ENCODE measurements around the gene GGT5.
A peak's percentile ranks its signal among the peaks of the same experiment; 100 is the strongest.
"Not testable (repeated sequence)": the region's sequence is repeated elsewhere in the genome, so short reads cannot be mapped to it uniquely, and the experiment has no call there.

GGT5 gene

GRCh38 chr22:24235315-24235714 is 9.6 kb downstream of the GGT5 start:
- no peak for DNase-seq (ENCODE audit: low spot score)
- FAIRE-seq: no peak

DNA sequence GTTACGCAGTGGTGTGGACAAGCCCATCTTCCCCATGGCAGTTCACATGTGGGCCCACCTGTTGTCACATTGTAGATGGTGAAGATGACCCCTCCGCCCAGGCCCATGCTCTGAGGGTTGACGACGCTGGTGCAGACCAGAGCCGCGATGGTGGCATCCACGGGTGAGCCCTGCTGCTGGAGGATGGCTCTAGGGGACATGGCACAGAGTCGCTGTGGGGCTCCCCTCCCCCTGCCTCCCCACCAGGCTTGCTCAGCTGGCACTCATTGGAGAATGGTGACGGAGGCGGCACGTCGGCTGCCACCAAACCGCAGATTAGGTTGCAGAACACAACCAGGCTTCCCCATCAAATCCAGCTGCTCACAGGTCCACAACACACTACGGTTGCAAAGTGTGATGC is 11.1 kb downstream of the GGT5 start:
- no peak for DNase-seq (ENCODE audit: low spot score)
- FAIRE-seq: no peak

- FAIRE-seq: no peak
These were observed 11.6 kb downstream of the GGT5 start for GRCh38 chr22:24233235-24233634.

DNA sequence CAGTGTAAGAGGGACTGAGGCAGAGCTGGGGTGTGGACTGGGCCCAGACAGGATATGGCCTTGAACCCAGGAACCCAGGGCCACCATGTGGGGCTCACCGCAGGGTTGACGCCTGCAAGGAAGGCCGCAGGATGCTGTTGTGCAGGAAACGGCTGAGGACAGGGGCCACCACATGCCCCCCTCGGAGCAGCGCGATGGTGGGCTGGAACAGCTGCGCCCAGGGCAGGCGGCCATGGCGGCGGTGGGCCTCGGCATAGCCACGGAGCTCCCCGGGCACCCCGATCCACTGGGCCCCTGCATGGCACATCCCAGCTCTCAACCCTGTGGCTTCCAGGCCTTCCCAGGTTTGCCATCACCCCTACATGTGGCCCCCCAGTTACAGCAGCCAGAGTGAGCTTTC is 12.2 kb downstream of the GGT5 start:
- no peak for DNase-seq (ENCODE audit: low spot score)
- FAIRE-seq: no peak

More at GRCh38 chr22:24233235-24233634, 11.6 kb downstream of the GGT5 start:
- DNase-seq (ENCODE audit: low spot score): no peak

- FAIRE-seq: no peak
- DNase-seq (ENCODE audit: low spot score): no peak
These were observed 12.8 kb downstream of the GGT5 start for GRCh38 chr22:24232124-24232523.

GRCh38 chr22:24231706-24232105 is 13.2 kb downstream of the GGT5 start:
- no peak for FAIRE-seq

GRCh38 chr22:24230911-24231656 is 13.8 kb downstream of the GGT5 start:
- no peak for FAIRE-seq
- no peak for DNase-seq (ENCODE audit: low spot score)

More at GRCh38 chr22:24231706-24232105, 13.2 kb downstream of the GGT5 start:
- DNase-seq (ENCODE audit: low spot score): no peak

GRCh38 chr22:24225951-24226350 is 18.9 kb downstream of the GGT5 start:
- DNase-seq (ENCODE audit: low spot score) (no peak), FAIRE-seq (no peak)

DNA sequence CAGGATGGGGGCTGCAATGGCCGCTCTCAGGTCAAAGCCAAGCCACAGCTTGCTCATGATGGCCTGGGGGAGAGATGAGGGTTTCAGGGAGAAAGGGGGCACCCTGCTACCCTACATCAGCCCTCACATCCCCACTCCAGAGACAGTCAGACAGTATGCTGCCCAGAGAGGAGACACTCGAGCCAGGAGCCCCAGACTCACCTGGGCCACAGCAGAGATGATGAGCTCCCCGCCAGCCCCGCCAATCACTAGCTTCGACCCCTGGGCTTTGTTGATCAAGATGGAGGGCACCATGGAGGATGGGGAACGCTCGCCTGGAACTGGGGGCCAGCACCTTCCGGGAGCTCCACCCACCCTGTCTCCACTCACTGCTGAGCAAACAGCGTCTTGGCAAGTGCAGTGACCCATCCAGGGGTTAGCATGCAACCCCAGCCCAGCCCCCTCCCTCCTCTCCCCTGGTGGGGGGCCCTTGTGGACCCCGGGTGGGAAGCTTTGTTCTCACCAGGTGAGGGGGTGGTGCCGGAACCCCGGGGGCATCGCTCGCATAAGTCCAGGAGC is 19.8 kb downstream of the GGT5 start:
- no peak for FAIRE-seq

GRCh38 chr22:24224468-24224867 is 20.4 kb downstream of the GGT5 start:
- no peak for DNase-seq (ENCODE audit: low spot score)
- FAIRE-seq: no peak

More for the DNA sequence above, 19.8 kb downstream of the GGT5 start:
- no peak for DNase-seq (ENCODE audit: low spot score)

GRCh38 chr22:24219750-24220149 is 25.1 kb downstream of the GGT5 start:
- FAIRE-seq (no peak), DNase-seq (ENCODE audit: low spot score) (no peak)

- DNase-seq (ENCODE audit: low spot score): no peak
- no peak for FAIRE-seq
These were observed 27.5 kb downstream of the GGT5 start for GRCh38 chr22:24217384-24217783.

DNA sequence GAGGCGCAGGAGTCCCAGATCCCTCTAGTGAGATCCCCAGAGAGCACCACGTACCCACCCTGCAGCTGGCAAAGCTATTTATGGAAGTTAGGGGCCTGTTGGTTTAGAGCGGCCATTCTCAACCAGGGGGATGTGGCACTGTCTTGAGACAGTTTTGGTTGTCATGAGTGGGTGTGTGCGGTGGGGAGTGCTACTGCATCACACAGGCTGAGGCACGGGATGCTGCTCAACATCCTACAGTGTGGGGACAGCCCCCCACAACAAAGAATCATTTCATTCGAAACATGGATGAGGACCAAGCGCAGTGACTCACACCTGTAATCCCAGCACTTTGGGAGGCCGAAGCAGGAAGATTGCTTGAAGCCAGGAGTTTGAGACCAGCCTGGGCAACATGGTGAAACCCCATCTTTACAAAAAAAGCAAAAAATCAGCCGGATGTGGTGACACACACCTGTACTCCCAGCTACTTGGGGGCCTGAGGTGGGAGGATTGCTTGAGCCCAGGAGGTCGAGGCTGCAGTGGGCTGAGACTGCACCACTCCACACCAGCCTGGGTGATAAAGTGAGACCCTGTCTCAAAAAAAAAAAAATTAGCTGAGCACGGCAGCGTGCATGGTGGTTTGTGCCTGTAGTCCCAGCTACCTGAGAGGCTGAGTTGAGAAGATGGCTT is 28.2 kb downstream of the GGT5 start:
- FAIRE-seq (no peak), DNase-seq (ENCODE audit: low spot score) (no peak)

GRCh38 chr22:24214467-24215285 is 30.2 kb downstream of the GGT5 start:
- no peak for DNase-seq (ENCODE audit: low spot score)

DNA sequence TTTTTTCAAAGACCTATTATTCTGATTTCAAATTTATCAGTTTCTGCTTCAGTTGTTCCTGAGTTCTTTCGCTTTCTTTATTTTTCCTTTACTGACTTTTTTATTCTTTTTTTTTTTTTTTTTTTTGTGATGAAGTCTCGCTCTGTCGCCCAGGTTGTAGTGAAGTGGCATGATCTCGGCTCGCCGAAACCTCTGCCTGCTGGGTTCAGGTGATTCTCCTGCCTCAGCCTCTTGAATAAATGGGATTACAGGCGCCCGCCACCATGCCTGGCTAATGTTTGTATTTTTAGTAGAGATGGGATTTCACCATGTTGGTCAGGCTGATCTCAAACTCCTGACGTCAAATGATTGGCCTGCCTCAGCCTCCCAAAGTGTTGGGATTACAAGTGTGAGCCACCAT is 31.8 kb downstream of the GGT5 start:
- not testable (repeated sequence) for FAIRE-seq; DNase-seq (ENCODE audit: low spot score)

More at GRCh38 chr22:24214467-24215285, 30.2 kb downstream of the GGT5 start:
- FAIRE-seq: no peak

GRCh38 chr22:24211716-24212115 is 33.2 kb downstream of the GGT5 start:
- FAIRE-seq; DNase-seq (ENCODE audit: low spot score): not testable (repeated sequence)

DNA sequence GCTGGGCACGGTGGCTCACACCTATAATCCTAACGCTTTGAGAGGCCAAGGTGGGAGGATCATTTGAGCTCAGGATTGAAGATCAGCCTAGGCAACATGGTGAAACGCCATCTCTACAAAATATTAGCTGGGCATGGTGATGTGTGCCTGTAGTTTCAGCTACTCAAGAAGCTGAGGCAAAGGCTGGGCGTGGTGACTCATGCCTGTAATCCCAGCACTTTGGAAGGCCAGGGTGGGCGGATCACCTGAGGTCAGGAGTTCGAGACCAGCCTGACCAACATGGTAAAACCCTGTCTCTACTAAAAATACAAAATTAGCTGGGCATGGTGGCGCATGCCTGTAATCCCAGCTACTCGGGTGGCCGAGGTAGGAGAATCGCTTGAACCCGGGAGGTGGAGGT is 34.5 kb downstream of the GGT5 start:
- not testable (repeated sequence) for FAIRE-seq; DNase-seq (ENCODE audit: low spot score)

GRCh38 chr22:24209687-24210086 is 35.2 kb downstream of the GGT5 start:
- no peak for FAIRE-seq
- DNase-seq (ENCODE audit: low spot score): no peak

DNA sequence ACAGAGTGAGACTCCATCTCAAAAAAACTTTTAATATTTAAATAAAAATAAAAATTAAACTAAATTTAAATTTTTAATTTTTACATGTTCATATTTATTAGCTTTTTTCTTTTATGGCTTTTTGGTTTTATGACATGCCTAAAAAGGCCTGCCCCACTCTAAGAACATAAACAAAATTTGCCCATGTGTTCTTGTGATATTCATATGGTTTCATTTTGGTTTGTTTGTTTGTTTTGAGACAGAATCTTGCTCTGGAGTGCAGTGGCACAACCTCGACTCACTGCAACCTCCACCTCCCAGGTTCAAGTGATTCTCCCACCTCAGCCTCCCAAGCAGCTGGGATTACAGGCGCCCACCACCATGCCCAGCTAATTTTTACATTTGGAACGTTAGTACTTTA is 35.9 kb downstream of the GGT5 start:
- no peak for FAIRE-seq
- no peak for DNase-seq (ENCODE audit: low spot score)

- FAIRE-seq: no peak
These were observed 36.7 kb downstream of the GGT5 start for GRCh38 chr22:24208012-24208749.

More at GRCh38 chr22:24208012-24208749, 36.7 kb downstream of the GGT5 start:
- DNase-seq (ENCODE audit: low spot score): peak; percentile 62
